Astrocyte (in vitro differentiated cells and primary cell): ENCODE results near the gene HIVEP2.

Experiments
- CTCF ChIP-seq: IDR thresholded peaks from 2 replicates; pipeline ENCODE4 v1.5.1; 2011; ENCODE audit warnings: low read depth, mild to moderate bottlenecking, inconsistent platforms, low read length, moderate library complexity; ENCODE audit not compliant: insufficient read depth
- EZH2 ChIP-seq: IDR thresholded peaks from 2 replicates; pipeline ENCODE4 v1.6.1; 2012; ENCODE audit warnings: mild to moderate bottlenecking, low read length, inconsistent platforms; ENCODE audit not compliant: insufficient read depth

- no peak for TF ChIP-seq CTCF
- TF ChIP-seq EZH2: no peak
Observed at GRCh38 chr6:142819603-142820337, 125.2 kb downstream of the HIVEP2 start.
